Common myeloid progenitor, CD34-positive (primary cell): ENCODE results near the gene TRABD2B.

Experiments
- CTCF ChIA-PET: fragments of 350-600 bp; sonication (Branson Sonifier 250); formaldehyde crosslinking; loops from one replicate; lab custom pipeline; 2021; ENCODE audit warnings: antibody characterized with exemption; lab: Charles Lee
- POLR2A ChIA-PET: fragments of 350-600 bp; sonication (Branson Sonifier 250); formaldehyde crosslinking; loops from one replicate; lab custom pipeline; 2021; ENCODE audit warnings: antibody characterized with exemption; lab: Charles Lee
- DNase-seq, 3 donors: peaks; one replicate each; pipeline versions ENCODE4 v3.0.0 to v3.0.0-alpha.2; 2013
- H3K27ac ChIP-seq, 2 experiments: 1 replicate in 1 of 2; 2 replicates in 1 of 2; pipeline ENCODE4 v1.7.0; 2013; ENCODE audit warnings: inconsistent platforms in 2 of 2, low read length in 2 of 2, mild to moderate bottlenecking in 2 of 2, low read depth in 1 of 2, moderate library complexity in 1 of 2; ENCODE audit not compliant: severe bottlenecking in 2 of 2, insufficient read depth in 1 of 2, poor library complexity in 1 of 2
- H3K27me3 ChIP-seq, 5 experiments: replicated peaks in 2 of 5; 1 replicate in 3 of 5; 2 replicates in 2 of 5; pipeline versions ENCODE4 v1.6.1 to v1.7.0; 2013; ENCODE audit warnings: low read length in 4 of 5, mild to moderate bottlenecking in 2 of 5, moderate library complexity in 2 of 5, inconsistent platforms in 1 of 5; ENCODE audit not compliant: insufficient read depth in 5 of 5, control insufficient read depth in 4 of 5
- H3K36me3 ChIP-seq, 4 experiments: 1 replicate in 2 of 4; 2 replicates in 2 of 4; pipeline versions ENCODE4 v1.6.1 to v1.7.0; 2013; ENCODE audit warnings: low read length in 3 of 4, control low read depth in 1 of 4, mild to moderate bottlenecking in 1 of 4; ENCODE audit not compliant: control insufficient read depth in 4 of 4, insufficient read depth in 4 of 4
- H3K4me1 ChIP-seq, 4 experiments: 1 replicate in 3 of 4; 2 replicates in 1 of 4; pipeline versions ENCODE4 v1.6.1 to v1.7.1; 2013; ENCODE audit warnings: low read length in 3 of 4, mild to moderate bottlenecking in 3 of 4, control low read depth in 1 of 4, inconsistent platforms in 1 of 4, moderate library complexity in 1 of 4; ENCODE audit not compliant: control insufficient read depth in 4 of 4, insufficient read depth in 4 of 4; ENCODE audit errors: control extremely low read depth in 1 of 4
- H3K4me3 ChIP-seq, 7 experiments: 1 replicate in 4 of 7; 2 replicates in 3 of 7; pipeline versions ENCODE4 v1.5.1 to v1.7.0; 2013; ENCODE audit warnings: mild to moderate bottlenecking in 7 of 7, low read length in 6 of 7, moderate library complexity in 6 of 7, inconsistent platforms in 2 of 7, low read depth in 2 of 7, control low read depth in 1 of 7; ENCODE audit not compliant: insufficient read depth in 4 of 7, control insufficient read depth in 1 of 7; ENCODE audit errors: extremely low read depth in 1 of 7
- H3K9me3 ChIP-seq, 5 experiments: 1 replicate in 4 of 5; 2 replicates in 1 of 5; pipeline versions ENCODE4 v1.6.1 to v1.7.1; 2013; ENCODE audit warnings: low read length in 4 of 5, mild to moderate bottlenecking in 2 of 5, inconsistent platforms in 1 of 5, low read depth in 1 of 5, moderate library complexity in 1 of 5; ENCODE audit not compliant: control insufficient read depth in 4 of 5, insufficient read depth in 2 of 5; ENCODE audit errors: control extremely low read depth in 1 of 5
- WGBS: methylation state at CpG from one replicate; pipeline ENCODE4 v1.1.5; 2013; ENCODE audit not compliant: insufficient coverage; 5-methylcytosine and 5-hydroxymethylcytosine counted together

The TRABD2B gene

GRCh38 chr1:48036710-48037355 is 39.6 kb upstream of the TRABD2B start:
- 100% methylated on average over 3 of the region's 3 CpGs for WGBS
- no peak overlapping the region for H3K27ac ChIP-seq
- no peak overlapping the region for H3K4me3 ChIP-seq
- H3K9me3 ChIP-seq: no peaks in the 10 kb centered on the region
- H3K4me1 ChIP-seq: no peaks in the 10 kb centered on the region
- ChIA-PET POLR2A (no interaction called here), CTCF (no interaction called here)
- DNase-seq: no peak
- no peaks in the 10 kb centered on the region for H3K36me3 ChIP-seq
- H3K27me3 ChIP-seq: peaks cover 0 to 9% (median 0%) of the 10 kb centered on the region in 5 experiments

DNA sequence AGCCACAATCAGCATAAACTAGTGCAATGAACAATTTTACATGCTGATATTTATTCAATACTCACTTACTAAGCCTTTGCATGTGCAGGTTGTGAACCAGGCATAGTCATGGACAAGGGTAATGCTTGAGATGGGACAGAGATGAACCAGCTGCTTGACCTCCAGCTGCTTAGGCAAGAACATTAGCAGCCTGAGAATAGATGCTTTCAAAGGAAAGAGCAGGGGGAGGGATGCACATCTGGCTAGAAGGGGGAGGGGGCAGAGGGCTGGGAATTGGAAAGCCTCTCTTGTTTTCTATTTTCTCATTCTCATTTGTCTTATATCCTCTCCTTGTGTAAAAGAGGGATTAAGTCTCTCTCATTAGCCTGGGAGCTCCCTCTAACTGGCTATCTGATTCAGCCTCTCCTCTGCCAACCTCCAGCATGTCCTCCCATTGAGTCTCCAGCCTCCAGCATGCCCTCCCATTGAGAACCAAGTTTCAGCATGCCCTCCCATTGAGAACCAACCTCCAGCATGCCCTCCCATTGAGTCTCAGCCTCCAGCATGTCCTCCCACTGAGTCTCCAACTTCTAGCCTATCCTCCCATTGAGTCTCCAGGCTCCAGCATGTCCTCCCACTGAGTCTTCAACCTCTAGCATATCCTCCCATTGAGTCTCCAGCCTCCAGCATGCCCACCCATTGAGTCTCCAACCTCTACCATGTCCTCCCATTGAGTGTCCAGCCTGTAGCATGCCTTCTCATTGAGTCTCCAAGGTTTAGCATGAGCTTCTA is 38.4 kb upstream of the TRABD2B start:
- Histone ChIP-seq H3K27me3 (peaks cover 0 to 9% (median 0%) of the 10 kb centered on the region in 5 experiments), H3K27ac (no peak overlapping the region), H3K36me3 (no peaks in the 10 kb centered on the region), H3K4me3 (no peak overlapping the region), H3K9me3 (no peaks in the 10 kb centered on the region), H3K4me1 (no peaks in the 10 kb centered on the region)
- CTCF ChIA-PET: interaction anchor here (1.6 kb wide), 1 partner anchor 17 kb away, joined by 3 read pairs; no protein-coding TSS in a partner anchor
- POLR2A ChIA-PET: no interaction called here
- DNase-seq: no peak

- no peak for DNase-seq
- no peak overlapping the region for H3K27ac ChIP-seq
- POLR2A ChIA-PET: no interaction called here
- 99% methylated on average over 10 of the region's 10 CpGs for WGBS
- CTCF ChIA-PET: interaction anchor here (1.4 kb wide), 1 partner anchor 35 kb away, joined by 3 read pairs; no protein-coding TSS in a partner anchor
- H3K36me3 ChIP-seq: no peaks in the 10 kb centered on the region
- H3K4me1 ChIP-seq: no peaks in the 10 kb centered on the region
- H3K27me3 ChIP-seq: peaks cover 0 to 9% (median 0%) of the 10 kb centered on the region in 5 experiments
- H3K4me3 ChIP-seq: no peak overlapping the region
- H3K9me3 ChIP-seq: no peaks in the 10 kb centered on the region
Observed at GRCh38 chr1:48033495-48034045, 36.4 kb upstream of the TRABD2B start.

DNA sequence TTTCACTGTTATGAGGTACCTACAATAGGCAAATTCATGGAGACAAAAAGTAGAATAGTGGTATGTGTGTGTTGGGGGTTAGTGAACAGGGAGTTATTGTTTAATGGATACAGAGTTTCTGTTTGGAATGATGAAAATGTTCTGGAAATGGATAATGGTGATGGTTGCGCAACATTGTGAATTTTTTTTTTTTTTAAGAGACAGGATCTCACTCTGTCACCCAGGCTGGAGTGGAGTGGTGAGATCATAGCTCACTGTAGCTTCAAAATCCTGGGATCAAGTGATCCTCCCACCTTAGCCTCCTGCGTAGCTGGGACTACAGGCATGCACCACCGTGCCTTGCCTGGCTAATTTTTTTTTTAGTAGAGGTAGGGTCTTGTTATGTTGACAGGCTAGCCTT is 34.5 kb upstream of the TRABD2B start:
- CTCF ChIA-PET: interaction anchor here (1.9 kb wide), 1 partner anchor 30 kb away, joined by 5 read pairs; no protein-coding TSS in a partner anchor
- POLR2A ChIA-PET: no interaction called here

DNA sequence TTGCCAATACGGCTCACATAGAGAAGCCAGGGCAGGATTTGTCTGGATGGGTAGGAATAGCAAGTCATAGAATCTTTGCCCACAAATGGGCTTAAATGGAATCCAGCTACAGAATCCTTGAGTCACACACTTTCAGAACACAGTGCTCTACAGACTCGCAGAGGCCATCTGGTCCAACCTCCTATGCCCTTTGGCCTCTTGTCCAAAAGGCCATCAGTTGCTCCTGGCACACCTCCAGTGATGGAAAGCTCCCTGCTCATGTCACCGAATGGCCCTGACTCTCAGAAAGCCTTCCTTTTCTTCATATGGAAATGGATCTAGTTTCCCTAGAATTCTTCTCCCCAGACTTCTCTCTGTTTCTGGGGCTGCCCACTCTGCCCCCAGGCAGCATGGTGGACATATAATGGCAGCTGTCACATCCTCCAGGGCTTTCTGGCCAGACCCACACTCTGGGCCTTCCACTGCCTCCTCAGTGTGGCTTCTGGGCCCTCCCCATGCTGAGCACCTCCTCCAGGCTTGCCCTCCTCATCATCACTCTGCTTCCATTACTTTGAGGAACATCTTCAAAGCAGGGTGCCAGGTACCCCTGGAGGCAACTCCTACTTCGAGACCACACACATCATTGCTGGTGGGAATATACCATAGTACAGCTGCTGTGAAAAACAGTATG is 33.6 kb upstream of the TRABD2B start:
- ChIA-PET CTCF (interaction anchor here (1.9 kb wide), 1 partner anchor 31 kb away, joined by 5 read pairs; no protein-coding TSS in a partner anchor), POLR2A (no interaction called here)
- WGBS: 91% methylated on average over 4 of the region's 4 CpGs
- Histone ChIP-seq H3K27ac (no peak overlapping the region), H3K27me3 (no peaks in the 10 kb centered on the region), H3K9me3 (no peaks in the 10 kb centered on the region), H3K4me1 (no peaks in the 10 kb centered on the region), H3K36me3 (no peaks in the 10 kb centered on the region), H3K4me3 (no peak overlapping the region)
- DNase-seq: no peak

More for the DNA sequence above, 34.5 kb upstream of the TRABD2B start:
- WGBS: no CpG with 5 or more reads among the region's 3 CpGs
- Histone ChIP-seq H3K36me3 (no peaks in the 10 kb centered on the region), H3K4me3 (no peak overlapping the region), H3K4me1 (no peaks in the 10 kb centered on the region), H3K27me3 (peaks cover 0 to 5% (median 0%) of the 10 kb centered on the region in 5 experiments), H3K9me3 (no peaks in the 10 kb centered on the region), H3K27ac (no peak overlapping the region)
- DNase-seq: no peak

- no peaks in the 10 kb centered on the region for H3K27me3 ChIP-seq
- H3K36me3 ChIP-seq: no peaks in the 10 kb centered on the region
- DNase-seq: no peak
- WGBS: 96% methylated on average over 3 of the region's 4 CpGs
- ChIA-PET CTCF (no interaction called here), POLR2A (no interaction called here)
- H3K4me1 ChIP-seq: no peaks in the 10 kb centered on the region
- H3K27ac ChIP-seq: no peak overlapping the region
- H3K4me3 ChIP-seq: no peak overlapping the region
- no peaks in the 10 kb centered on the region for H3K9me3 ChIP-seq
Observed at GRCh38 chr1:48030211-48030610, 33.0 kb upstream of the TRABD2B start.
